IMR-90 (cell line): ENCODE measurements around the gene DCAKD. TPM values are rescaled to one million over a fixed set of nuclear protein-coding genes. Genes with fewer than 3 reads are reported as not detected.

Experiments
- ATAC-seq: fragments of 200-7000 bp; cut with Tn5 transposase; 2 replicates; pipeline ENCODE4 v1.9.1; 2020; ENCODE audit warnings: low read depth, mild to moderate bottlenecking, moderate library complexity
- BruUV-seq: library from RNA; stranded (reverse); fragments of 400-500 nt; replicated peaks from 2 replicates; lab custom pipeline; 2021; lab: Mats Ljungman, UMichigan
- CTCF ChIA-PET: fragments of 300-600 bp; formaldehyde crosslinking; extraction: SDS; loops from one replicate; lab custom pipeline; 2021; ENCODE audit warnings: antibody characterized with exemption; lab: Yijun Ruan, JAX
- POLR2A ChIA-PET: fragments of 300-600 bp; sonication (Branson Sonifier 250); formaldehyde crosslinking; loops from one replicate; lab custom pipeline; 2022; ENCODE audit warnings: antibody characterized with exemption; ENCODE audit not compliant: unreplicated experiment; lab: Charles Lee
- DNase-seq: peaks from one replicate; pipeline ENCODE4 v3.0.0; 2013
- H2AFZ ChIP-seq: replicated peaks from 2 replicates; pipeline ENCODE3; 2013; ENCODE audit warnings: low read length, mild to moderate bottlenecking; ENCODE audit not compliant: poor library complexity
- H2AK5ac ChIP-seq: 2 replicates; pipeline ENCODE4 v1.6.1; 2013; ENCODE audit warnings: low read depth, low read length, inconsistent platforms
- H2AK9ac ChIP-seq: replicated peaks from 2 replicates; pipeline ENCODE3; 2013; ENCODE audit warnings: mild to moderate bottlenecking, low read depth, low read length, moderate library complexity; ENCODE audit not compliant: poor library complexity
- H2BK120ac ChIP-seq: 2 replicates; pipeline ENCODE4 v1.6.1; 2013; ENCODE audit warnings: low read depth, low read length, inconsistent platforms
- H2BK15ac ChIP-seq: 3 replicates; pipeline ENCODE4 v1.6.1; 2013; ENCODE audit warnings: low read depth, low read length, inconsistent platforms
- H2BK20ac ChIP-seq: 2 replicates; pipeline ENCODE4 v1.6.1; 2013; ENCODE audit warnings: low read depth, mild to moderate bottlenecking, inconsistent platforms, low read length, moderate library complexity
- H2BK5ac ChIP-seq: 2 replicates; pipeline ENCODE4 v1.6.1; 2013; ENCODE audit warnings: mild to moderate bottlenecking, low read depth, low read length, inconsistent platforms; ENCODE audit not compliant: poor library complexity, severe bottlenecking
- H3K14ac ChIP-seq: replicated peaks from 2 replicates; pipeline ENCODE4 v1.6.1; 2013; ENCODE audit warnings: low read depth, low read length, inconsistent platforms
- H3K18ac ChIP-seq: 2 replicates; pipeline ENCODE4 v1.6.1; 2013; ENCODE audit warnings: low read depth, low read length, control low read depth
- H3K23ac ChIP-seq: 2 replicates; pipeline ENCODE4 v1.6.1; 2013; ENCODE audit warnings: low read depth, low read length, inconsistent platforms
- H3K27ac ChIP-seq: 2 replicates; pipeline ENCODE4 v1.5.1; 2013; ENCODE audit warnings: mild to moderate bottlenecking, control low read depth, low read length; ENCODE audit not compliant: insufficient read depth
- H3K27me3 ChIP-seq: 2 replicates; pipeline ENCODE4 v1.6.1; 2013; ENCODE audit warnings: low read length; ENCODE audit not compliant: control insufficient read depth, insufficient read depth
- H3K36me3 ChIP-seq: 2 replicates; pipeline ENCODE4 v1.6.1; 2013; ENCODE audit warnings: low read length, mixed read lengths; ENCODE audit not compliant: control insufficient read depth, insufficient read depth
- H3K4ac ChIP-seq: 2 replicates; pipeline ENCODE4 v1.6.1; 2013; ENCODE audit warnings: low read depth, low read length, inconsistent platforms
- H3K4me1 ChIP-seq: 2 replicates; pipeline ENCODE4 v1.6.1; 2013; ENCODE audit warnings: low read length, mixed read lengths; ENCODE audit not compliant: control insufficient read depth, insufficient read depth
- H3K4me2 ChIP-seq: 2 replicates; pipeline ENCODE4 v1.6.1; 2013; ENCODE audit warnings: low read depth, mild to moderate bottlenecking, control low read depth, low read length, moderate library complexity
- H3K4me3 ChIP-seq: 2 replicates; pipeline ENCODE4 v1.5.1; 2013; ENCODE audit warnings: low read depth, mild to moderate bottlenecking, control low read depth, low read length, moderate library complexity; ENCODE audit not compliant: insufficient read depth
- H3K56ac ChIP-seq: 2 replicates; pipeline ENCODE4 v1.6.1; 2013; ENCODE audit warnings: low read length, inconsistent platforms; ENCODE audit not compliant: insufficient read depth; ENCODE audit errors: extremely low read depth
- H3K79me1 ChIP-seq, 2 experiments: 2 replicates each; pipeline ENCODE4 v1.6.1; 2013; ENCODE audit warnings: low read length in 2 of 2, inconsistent platforms in 1 of 2, low read depth in 1 of 2
- H3K9ac ChIP-seq: 2 replicates; pipeline ENCODE4 v1.6.1; 2013; ENCODE audit warnings: low read depth, low read length, control low read depth
- H3K9me1 ChIP-seq: 2 replicates; pipeline ENCODE4 v1.6.1; 2013; ENCODE audit warnings: low read length, inconsistent platforms; ENCODE audit not compliant: insufficient read depth
- H3K9me3 ChIP-seq: 2 replicates; pipeline ENCODE4 v1.6.1; 2013; ENCODE audit warnings: low read length; ENCODE audit not compliant: control insufficient read depth, insufficient read depth
- H4K20me1 ChIP-seq: 2 replicates; pipeline ENCODE4 v1.6.1; 2013; ENCODE audit warnings: low read length, inconsistent platforms; ENCODE audit not compliant: insufficient read depth
- H4K5ac ChIP-seq: 2 replicates; pipeline ENCODE4 v1.6.1; 2013; ENCODE audit warnings: mild to moderate bottlenecking, low read depth, low read length, control low read depth
- H4K8ac ChIP-seq, 2 experiments: 2 replicates each; pipeline ENCODE4 v1.6.1; 2013; ENCODE audit warnings: low read depth in 2 of 2, low read length in 2 of 2, control low read depth in 1 of 2, inconsistent platforms in 1 of 2
- H4K91ac ChIP-seq: 2 replicates; pipeline ENCODE4 v1.6.1; 2013; ENCODE audit warnings: low read depth, low read length, inconsistent platforms; ENCODE audit not compliant: insufficient read depth
- BHLHE40 ChIP-seq: fragments of 150-350 bp; IDR thresholded peaks from 2 replicates; pipeline ENCODE4 v1.6.1; 2016; ENCODE audit warnings: mild to moderate bottlenecking, low read depth, low read length
- CEBPB ChIP-seq: IDR thresholded peaks from 2 replicates; pipeline ENCODE4 v1.6.1; 2012; ENCODE audit warnings: low read depth, low read length, improper control_type of control experiment
- CHD1 ChIP-seq: IDR thresholded peaks from 2 replicates; pipeline ENCODE4 v1.6.1; 2012; ENCODE audit warnings: low read depth, low read length, improper control_type of control experiment
- CTCF ChIP-seq: conservative IDR thresholded peaks from 2 replicates; pipeline ENCODE4 v1.5.1; 2012; ENCODE audit warnings: mild to moderate bottlenecking, low read depth, low read length, improper control_type of control experiment
- ELK1 ChIP-seq: fragments of 150-350 bp; IDR thresholded peaks from 2 replicates; pipeline ENCODE4 v1.6.1; 2016; ENCODE audit warnings: low read depth, mild to moderate bottlenecking, low read length, moderate library complexity, borderline replicate concordance
- FOS ChIP-seq: fragments of 150-350 bp; IDR thresholded peaks from 2 replicates; pipeline ENCODE4 v1.6.1; 2016; ENCODE audit warnings: low read depth, low read length
- MAFK ChIP-seq: IDR thresholded peaks from 2 replicates; pipeline ENCODE4 v1.6.1; 2012; ENCODE audit warnings: low read depth, low read length, improper control_type of control experiment
- MAZ ChIP-seq: IDR thresholded peaks from 2 replicates; pipeline ENCODE4 v1.6.1; 2012; ENCODE audit warnings: low read depth, mild to moderate bottlenecking, low read length, improper control_type of control experiment, moderate library complexity, borderline replicate concordance
- POLR2A ChIP-seq: IDR thresholded peaks from 2 replicates; pipeline ENCODE4 v1.6.1; 2012; ENCODE audit warnings: mild to moderate bottlenecking, low read depth, low read length
- RAD21 ChIP-seq: IDR thresholded peaks from 2 replicates; pipeline ENCODE4 v1.6.1; 2012; ENCODE audit warnings: low read length, improper control_type of control experiment
- RCOR1 ChIP-seq: IDR thresholded peaks from 2 replicates; pipeline ENCODE4 v1.6.1; 2012; ENCODE audit warnings: mild to moderate bottlenecking, low read length, improper control_type of control experiment; ENCODE audit not compliant: insufficient replicate concordance
- RFX5 ChIP-seq: IDR thresholded peaks from 2 replicates; pipeline ENCODE4 v1.8.0; 2012; ENCODE audit warnings: low read depth, mild to moderate bottlenecking, low read length, moderate library complexity
- SMC3 ChIP-seq: fragments of 150-350 bp; IDR thresholded peaks from 2 replicates; pipeline ENCODE4 v1.6.1; 2016; ENCODE audit warnings: low read depth, mild to moderate bottlenecking, antibody characterized with exemption, low read length, moderate library complexity
- WGBS, 2 experiments: methylation state at CpG; one replicate each; pipeline versions ENCODE4 v1.1.5 to v1.1.7; 2013; ENCODE audit warnings: missing lambda C conversion rate in 2 of 2; ENCODE audit not compliant: insufficient read length in 1 of 2; ENCODE audit errors: extremely low coverage in 2 of 2; 5-methylcytosine and 5-hydroxymethylcytosine counted together
- dilution Hi-C: fragments of 300-500 bp; cut with HindIII; formaldehyde crosslinking; loops from one replicate; pipeline ENCODE4 v1.14.3; 2018; ENCODE audit warnings: low sequenced_read_pairs; ENCODE audit not compliant: unreplicated experiment
- in situ Hi-C: fragments of 300-500 bp; cut with MboI; formaldehyde crosslinking; loops from 3 replicates; pipeline ENCODE4 v1.14.3; 2019; ENCODE audit warnings: low sequenced_read_pairs, inconsistent platforms, mixed read lengths
- intact Hi-C: fragments of 100-400 bp; cut with micrococcal nuclease; formaldehyde crosslinking; loops from 2 replicates; pipeline ENCODE4 v1.10.0; 2022
- polyA plus RNA-seq, 3 experiments: library from polyadenylated mRNA; depleted of rRNA; stranded (reverse); fragments of >200 nt; gene quantifications; 2 replicates each; pipeline ENCODE4 v1.2.3, GENCODE V29; 2012; ENCODE audit warnings: low replicate concordance in 1 of 3
- total RNA-seq: library from RNA; depleted of rRNA; stranded (reverse); fragments of >200 nt; gene quantifications from 2 replicates; pipeline ENCODE4 v1.2.3, GENCODE V29; 2012

Gene DCAKD
- total and polyA plus RNA-seq, 2 of the 4 experiments (the other 2 are of a cell fraction), result 31.3 to 47.9 TPM

- peak overlapping the region in 1 of 2 experiments; percentile 63; a peak in 2 of 4 replicates for H4K8ac ChIP-seq
- H3K23ac ChIP-seq, result peak overlapping the region; percentile 51; the same call in 1 of the 2 replicates
- H2BK5ac ChIP-seq, result peak overlapping the region; percentile 85
- H3K4me2 ChIP-seq, result no peak overlapping the region
- peaks cover 24 to 70% of the 10 kb centered on the region in 2 experiments for H3K79me1 ChIP-seq
- H3K4me3 ChIP-seq, result no peak overlapping the region
- H3K14ac ChIP-seq, result peak overlapping the region; percentile 73
- H3K56ac ChIP-seq, result no peak overlapping the region
- H3K9ac ChIP-seq, result peak overlapping the region; percentile 5; the same call in 1 of the 2 replicates
- peak overlapping the region; percentile 75 for H3K4ac ChIP-seq
- intact Hi-C loops, result no loop called here
- peaks cover 5% of the 10 kb centered on the region for H4K20me1 ChIP-seq
- in situ Hi-C loops, result no loop called here
- TF ChIP-seq CHD1 (no peak), CEBPB (no peak), ELK1 (no peak), SMC3 (no peak), RAD21 (no peak), MAFK (no peak), MAZ (no peak), RFX5 (no peak), RCOR1 (no peak), BHLHE40 (no peak), POLR2A (no peak), CTCF (no peak), FOS (no peak)
- no CpG with 5 or more reads among the region's 3 CpGs for WGBS, 2 experiments
- dilution Hi-C loops, result no loop called here
- H4K5ac ChIP-seq, result peak overlapping the region; percentile 19
- peak overlapping the region; percentile 57; the same call in 1 of the 2 replicates for H3K27ac ChIP-seq
- H2AFZ ChIP-seq, result peak overlapping the region; percentile 56
- peak overlapping the region; percentile 36; the same call in 1 of the 2 replicates for H2AK5ac ChIP-seq
- DNase-seq, result peak; percentile 37
- H4K91ac ChIP-seq, result no peak overlapping the region
- H3K9me1 ChIP-seq, result peaks cover 33% of the 10 kb centered on the region
- peaks cover 36% of the 10 kb centered on the region for H3K4me1 ChIP-seq
- H2AK9ac ChIP-seq, result peak overlapping the region; percentile 12
- H3K36me3 ChIP-seq, result peaks cover 55% of the 10 kb centered on the region
- H3K27me3 ChIP-seq, result no peaks in the 10 kb centered on the region
- no peak for ATAC-seq
- no TSS peak for BruUV-seq
- no peak overlapping the region for H2BK15ac ChIP-seq
- peak overlapping the region; percentile 5; the same call in 1 of the 2 replicates for H3K18ac ChIP-seq
- POLR2A ChIA-PET, result no interaction called here
- CTCF ChIA-PET, result interaction anchor here (2.1 kb wide), 1 partner anchor 45 kb away, joined by 8 read pairs; the partner anchor contains the start of gene ACBD4
- 0 out of 2 replicates have a peak, but pooled peaks cover 2% of the 10 kb centered on the region for H3K9me3 ChIP-seq
- H2BK120ac ChIP-seq, result peak overlapping the region; percentile 58; the same call in 1 of the 2 replicates
- H2BK20ac ChIP-seq, result peak overlapping the region; percentile 41; the same call in 1 of the 2 replicates
These were observed 39.3 kb upstream of the DCAKD start for GRCh38 chr17:45090711-45091110.
